Heart left ventricle (tissue), 13 donors: Measurements from ENCODE around the gene TTC12.

ENCODE experiments used
- CTCF ChIP-seq, 12 donors: fragments of 200-600 bp; sonication (generic) in 4 of 12; IDR thresholded peaks; one replicate each; pipeline versions ENCODE4 v1.5.0 to v1.8.0; 2018 to 2022; ENCODE audit warnings: antibody characterized with exemption in 12 of 12, mild to moderate bottlenecking in 5 of 12
- POLR2A ChIP-seq, 2 donors: fragments of 450-650 bp; IDR thresholded peaks; one replicate each; pipeline ENCODE4 v1.6.1; 2017; ENCODE audit warnings: antibody characterized with exemption in 2 of 2, mild to moderate bottlenecking in 2 of 2, moderate library complexity in 2 of 2
- donor health status: ischemic (EF 13 %, LVEDD 7.1; RV severe dilation, severe dysfunction).
- donor health status: DM: no; HTN: yes; CAD: no.
- donor health status: DM: no; HTN: no; CAD: no.
- donor health status: ischemic (EF 25% LVEDD 6.9; RV normal size, moderate dysfunction).
- donor health status: ischemic (EF 25% LVEDD 5.7; RV mildly dilated, moderate dysfunction).
- donor health status: ischemic (EF 35%, LVEDD 5.7; RV mildly dilated, moderate dysfunction).
- donor health status: nonischemic (EF 11% LVEDD 7.7; RV severe dilation, severe dysfunction).
- donor health status: DM: yes; HTN: yes; CAD: no.
- donor health status: PGD.
- donor health status: ischemic (EF 29% LVEDD 5.4; RV normal size, mild dysfunction).
- donor health status: nonischemic (EF 23%, LVEDD 6.1; RV moderate dilation, normal function).

GRCh38 chr11:113286509-113287497 lies 27.6 kb upstream of the TTC12 start:
- TF ChIP-seq POLR2A (IDR thresholded peaks at IDR 0.05): no peak
- TF ChIP-seq CTCF (IDR thresholded peaks at IDR 0.05): no peak
